ENCODE results near the gene TMEM181.
"Not testable (repeated sequence)": the region's sequence is repeated elsewhere in the genome, so short reads cannot be mapped to it uniquely, and the experiment has no call there.

TMEM181 gene

GRCh38 chr6:158638324-158638854 is 78.5 kb downstream of the TMEM181 start:
- no peak for DNase-seq (ENCODE audit: low spot score)

GRCh38 chr6:158639056-158639455 is 79.2 kb downstream of the TMEM181 start:
- DNase-seq (ENCODE audit: low spot score) = no peak

GRCh38 chr6:158640519-158640918 is 80.6 kb downstream of the TMEM181 start:
- no peak for DNase-seq (ENCODE audit: low spot score)

- DNase-seq (ENCODE audit: low spot score) = no peak
These were observed 82.3 kb downstream of the TMEM181 start for GRCh38 chr6:158642097-158642601.

- no peak for DNase-seq (ENCODE audit: low spot score)
These were observed 83.9 kb downstream of the TMEM181 start for GRCh38 chr6:158643836-158644230.

GRCh38 chr6:158644231-158645063 is 84.6 kb downstream of the TMEM181 start, which contains the start of gene DYNLT1:
Gene DYNLT1 (minus strand): TSS chr6:158644743. CDS start chr6:158644708, 35 bp downstream.
- DNase-seq (ENCODE audit: low spot score) = peak; percentile 92

GRCh38 chr6:158645064-158646022 is 85.5 kb downstream of the TMEM181 start:
- DNase-seq (ENCODE audit: low spot score) = no peak

GRCh38 chr6:158646023-158646910 is 86.4 kb downstream of the TMEM181 start:
- DNase-seq (ENCODE audit: low spot score) = no peak

GRCh38 chr6:158647501-158647900 is 87.6 kb downstream of the TMEM181 start:
- no peak for DNase-seq (ENCODE audit: low spot score)

GRCh38 chr6:158648682-158649131 is 88.8 kb downstream of the TMEM181 start:
- no peak for DNase-seq (ENCODE audit: low spot score)

- peak; percentile 38 for DNase-seq (ENCODE audit: low spot score)
These were observed 89.6 kb downstream of the TMEM181 start, which contains the start of gene SYTL3 for GRCh38 chr6:158649289-158650143. Gene SYTL3 (plus strand): TSS chr6:158650054. CDS start chr6:158663269, 13,215 bp downstream.

GRCh38 chr6:158651981-158652737 is 92.3 kb downstream of the TMEM181 start:
- DNase-seq (ENCODE audit: low spot score) = not testable (repeated sequence)

GRCh38 chr6:158653577-158654354 is 93.9 kb downstream of the TMEM181 start:
- no peak for DNase-seq (ENCODE audit: low spot score)

GRCh38 chr6:158654498-158654897 is 94.6 kb downstream of the TMEM181 start:
- DNase-seq (ENCODE audit: low spot score) = no peak

GRCh38 chr6:158654960-158655489 is 95.1 kb downstream of the TMEM181 start:
- DNase-seq (ENCODE audit: low spot score) = no peak

- DNase-seq (ENCODE audit: low spot score) = no peak
These were observed 95.9 kb downstream of the TMEM181 start for GRCh38 chr6:158655569-158656450.

GRCh38 chr6:158656986-158657385 is 97.1 kb downstream of the TMEM181 start:
- not testable (repeated sequence) for DNase-seq (ENCODE audit: low spot score)
